Lower lobe of right lung (tissue), 2 donors: Measurements from ENCODE around the gene TTC7B. TPM values are rescaled to one million over a fixed set of nuclear protein-coding genes. Genes with fewer than 3 reads are reported as not detected.

ENCODE experiments used
- ATAC-seq, 2 donors: fragments of 200-7000 bp; cut with Tn5 transposase; one replicate each; pipeline ENCODE4 v1.9.1; 2020 to 2022; ENCODE audit warnings: mild to moderate bottlenecking in 2 of 2, moderate library complexity in 2 of 2
- DNase-seq: peaks from one replicate; pipeline ENCODE4 v3.0.0-alpha.2; 2020
- H3K27ac ChIP-seq: fragments of 200-600 bp; one replicate; pipeline ENCODE4 v1.8.0; 2022
- H3K27me3 ChIP-seq: fragments of 200-600 bp; one replicate; pipeline ENCODE4 v1.8.0; 2022; ENCODE audit warnings: low read depth
- H3K36me3 ChIP-seq: fragments of 200-600 bp; one replicate; pipeline ENCODE4 v1.8.0; 2022; ENCODE audit warnings: mild to moderate bottlenecking
- H3K4me1 ChIP-seq: fragments of 200-600 bp; one replicate; pipeline ENCODE4 v1.8.0; 2022
- H3K4me3 ChIP-seq: fragments of 200-600 bp; one replicate; pipeline ENCODE4 v1.8.0; 2022; ENCODE audit warnings: mild to moderate bottlenecking
- H3K9me3 ChIP-seq: fragments of 200-600 bp; one replicate; pipeline ENCODE4 v1.8.0; 2022
- intact Hi-C: fragments of 100-400 bp; cut with DNase I; formaldehyde crosslinking; loops from one replicate; pipeline ENCODE4 v1.11.0; 2022
- total RNA-seq: library from RNA; stranded (reverse); fragmentation: NEBNext Ultra II Directional; extraction: Animal tissue kit (Norgen Biotek cat#: 25700); gene quantifications from one replicate; pipeline ENCODE4 v1.2.1, GENCODE V29; 2021
- TF ChIP-seq, protein P1 (sequence below): fragments of 200-600 bp; IDR thresholded peaks from one replicate; pipeline ENCODE4 v1.8.0; 2022; ENCODE audit warnings: antibody characterized with exemption, mild to moderate bottlenecking
- donor health status: DM: no; HTN: yes; CAD: no; lungs with severe emphysema.

TTC7B gene
- total RNA-seq, 1 donor from 2014 or later = 54.1 TPM

GRCh38 chr14:90750701-90751100, 65.5 kb downstream of the TTC7B start:
- DNase-seq = no peak
- no peak for ATAC-seq
- Histone ChIP-seq H3K27me3 (no peaks in the 10 kb centered on the region), H3K36me3 (no peaks in the 10 kb centered on the region), H3K4me3 (no peak overlapping the region), H3K4me1 (no peaks in the 10 kb centered on the region), H3K27ac (no peak overlapping the region), H3K9me3 (peaks cover 11% of the 10 kb centered on the region)
- TF ChIP-seq, protein P1, sequence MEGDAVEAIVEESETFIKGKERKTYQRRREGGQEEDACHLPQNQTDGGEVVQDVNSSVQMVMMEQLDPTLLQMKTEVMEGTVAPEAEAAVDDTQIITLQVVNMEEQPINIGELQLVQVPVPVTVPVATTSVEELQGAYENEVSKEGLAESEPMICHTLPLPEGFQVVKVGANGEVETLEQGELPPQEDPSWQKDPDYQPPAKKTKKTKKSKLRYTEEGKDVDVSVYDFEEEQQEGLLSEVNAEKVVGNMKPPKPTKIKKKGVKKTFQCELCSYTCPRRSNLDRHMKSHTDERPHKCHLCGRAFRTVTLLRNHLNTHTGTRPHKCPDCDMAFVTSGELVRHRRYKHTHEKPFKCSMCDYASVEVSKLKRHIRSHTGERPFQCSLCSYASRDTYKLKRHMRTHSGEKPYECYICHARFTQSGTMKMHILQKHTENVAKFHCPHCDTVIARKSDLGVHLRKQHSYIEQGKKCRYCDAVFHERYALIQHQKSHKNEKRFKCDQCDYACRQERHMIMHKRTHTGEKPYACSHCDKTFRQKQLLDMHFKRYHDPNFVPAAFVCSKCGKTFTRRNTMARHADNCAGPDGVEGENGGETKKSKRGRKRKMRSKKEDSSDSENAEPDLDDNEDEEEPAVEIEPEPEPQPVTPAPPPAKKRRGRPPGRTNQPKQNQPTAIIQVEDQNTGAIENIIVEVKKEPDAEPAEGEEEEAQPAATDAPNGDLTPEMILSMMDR = no peak
- intact Hi-C loops = no loop called here

DNA sequence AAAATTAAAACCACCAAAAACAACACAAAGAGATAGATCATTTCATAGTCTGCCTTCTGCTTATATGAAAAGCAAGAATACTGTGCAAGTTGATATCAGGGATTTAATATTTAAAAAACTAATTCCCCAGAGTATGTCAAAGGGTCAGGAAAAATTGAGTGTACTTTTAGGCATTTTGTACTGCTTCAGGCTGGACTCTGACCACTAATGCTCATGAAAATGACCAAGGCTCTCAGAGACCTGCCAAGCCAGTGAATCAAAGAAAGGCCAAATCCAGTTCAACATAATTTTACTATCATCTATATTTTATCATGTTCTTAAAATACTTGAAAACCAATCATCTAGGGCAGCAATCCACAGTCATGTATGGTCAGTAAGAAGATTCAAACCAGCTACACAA, 66.0 kb downstream of the TTC7B start:
- ATAC-seq (no peak), DNase-seq (no peak)
- no peaks in the 10 kb centered on the region for H3K36me3 ChIP-seq
- H3K27ac ChIP-seq = no peak overlapping the region
- intact Hi-C loops = no loop called here
- H3K4me1 ChIP-seq = no peaks in the 10 kb centered on the region
- TF ChIP-seq, protein P1 = no peak
- no peak overlapping the region for H3K4me3 ChIP-seq
- H3K9me3 ChIP-seq = peaks cover 11% of the 10 kb centered on the region
- H3K27me3 ChIP-seq = no peaks in the 10 kb centered on the region

DNA sequence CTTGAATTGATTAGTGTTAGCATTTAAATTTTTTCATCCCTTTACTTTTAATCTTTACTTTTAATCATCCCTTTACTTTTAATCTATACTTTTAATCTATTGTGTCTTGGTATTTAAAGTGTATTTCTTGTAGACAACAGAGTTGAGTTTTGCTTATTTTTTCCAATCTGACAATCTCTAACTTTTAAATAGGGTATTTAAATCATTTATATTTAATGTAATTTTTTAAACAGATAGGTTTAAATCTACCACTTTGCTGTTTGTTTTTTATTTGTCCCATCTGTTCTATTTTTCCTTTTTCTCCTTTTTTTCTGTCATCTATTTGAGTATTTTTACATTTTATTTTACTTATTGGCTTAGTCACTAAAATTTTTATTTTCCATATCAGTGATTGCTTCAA, 68.3 kb downstream of the TTC7B start:
- Histone ChIP-seq H3K27me3 (no peaks in the 10 kb centered on the region), H3K36me3 (no peaks in the 10 kb centered on the region), H3K9me3 (peaks cover 11% of the 10 kb centered on the region), H3K4me3 (no peak overlapping the region), H3K4me1 (peaks cover 7% of the 10 kb centered on the region), H3K27ac (no peak overlapping the region)
- DNase-seq (no peak), ATAC-seq (no peak)
- TF ChIP-seq, protein P1 = no peak
- intact Hi-C loops = no loop called here

DNA sequence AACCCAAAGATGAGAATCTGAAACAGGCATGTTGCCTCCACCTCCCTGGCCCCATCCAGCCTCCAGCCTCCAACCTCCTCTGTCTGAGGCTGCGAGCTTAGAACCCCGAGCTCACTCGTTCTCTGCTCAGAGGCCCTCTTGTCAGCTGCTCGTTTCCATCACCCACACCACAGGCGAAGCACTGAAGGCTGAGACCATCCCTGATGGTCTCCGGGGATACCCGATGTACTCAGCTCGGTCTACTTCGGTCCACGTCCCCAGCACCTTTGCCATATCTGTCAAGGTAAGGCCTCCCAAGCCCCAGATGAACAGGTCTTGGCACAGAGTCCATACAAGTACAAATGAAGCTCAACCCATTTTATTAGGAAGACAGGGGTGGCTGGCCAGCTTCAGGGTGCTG, 72.4 kb downstream of the TTC7B start:
- DNase-seq = no peak
- TF ChIP-seq, protein P1 = no peak
- no peaks in the 10 kb centered on the region for H3K36me3 ChIP-seq
- H3K27ac ChIP-seq = no peak overlapping the region
- no peak overlapping the region for H3K4me3 ChIP-seq
- intact Hi-C loops = no loop called here
- H3K4me1 ChIP-seq = peaks cover 13% of the 10 kb centered on the region
- no peaks in the 10 kb centered on the region for H3K9me3 ChIP-seq
- no peaks in the 10 kb centered on the region for H3K27me3 ChIP-seq
- no peak for ATAC-seq

DNA sequence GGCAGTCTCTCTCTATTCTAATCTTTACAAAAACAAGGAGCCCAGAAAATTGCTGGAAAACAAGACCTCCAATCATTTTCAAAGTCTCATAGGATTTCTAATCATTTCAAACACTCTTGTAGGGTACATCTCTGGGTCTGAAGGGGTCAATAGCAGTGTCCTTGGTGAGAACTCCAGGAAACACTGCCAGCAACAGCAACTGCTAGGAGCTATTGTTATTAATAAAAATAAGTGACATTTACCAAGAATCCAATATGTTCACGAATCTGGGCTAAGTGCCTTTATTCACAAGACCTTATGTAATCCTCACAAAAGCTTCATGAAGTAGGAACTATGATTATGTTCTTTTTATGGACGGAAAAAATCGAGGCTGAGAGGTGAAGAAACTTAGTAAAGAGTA, 72.8 kb downstream of the TTC7B start:
- Histone ChIP-seq H3K4me3 (no peak overlapping the region), H3K9me3 (no peaks in the 10 kb centered on the region), H3K27ac (no peak overlapping the region), H3K36me3 (no peaks in the 10 kb centered on the region), H3K27me3 (no peaks in the 10 kb centered on the region), H3K4me1 (peaks cover 13% of the 10 kb centered on the region)
- TF ChIP-seq, protein P1 = no peak
- DNase-seq = no peak
- no peak for ATAC-seq
- intact Hi-C loops = no loop called here

DNA sequence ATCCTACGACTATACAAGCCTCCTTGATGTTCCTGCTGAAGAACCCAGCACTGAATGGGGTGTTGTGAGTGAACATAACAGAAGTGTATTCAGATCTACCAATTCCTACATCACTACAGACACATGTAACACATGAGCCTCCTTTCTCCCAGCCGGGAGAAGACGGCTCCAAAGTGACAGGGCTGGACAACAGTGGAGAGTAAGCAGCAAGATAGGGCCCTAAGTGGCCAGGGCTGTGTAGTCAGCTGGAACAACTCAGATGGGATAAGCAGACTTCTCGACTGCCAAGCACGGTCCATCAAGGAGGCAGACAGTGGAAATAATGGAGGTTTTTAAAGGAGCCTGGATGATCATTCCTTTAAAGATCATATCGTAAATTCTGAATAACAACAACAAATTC, 73.5 kb downstream of the TTC7B start:
- H3K4me1 ChIP-seq = peaks cover 13% of the 10 kb centered on the region
- H3K4me3 ChIP-seq = no peak overlapping the region
- no peaks in the 10 kb centered on the region for H3K27me3 ChIP-seq
- DNase-seq (no peak), ATAC-seq (no peak)
- intact Hi-C loops = no loop called here
- H3K9me3 ChIP-seq = no peaks in the 10 kb centered on the region
- TF ChIP-seq, protein P1 = no peak
- H3K27ac ChIP-seq = no peak overlapping the region
- H3K36me3 ChIP-seq = no peaks in the 10 kb centered on the region
